Left lung (tissue), 10 donors: ENCODE measurements around the gene AGAP1. TPM values are rescaled to one million over a fixed set of nuclear protein-coding genes. Genes with fewer than 3 reads are reported as not detected.

ENCODE experiments used
- ATAC-seq: fragments of 200-7000 bp; cut with Tn5 transposase; one replicate; pipeline ENCODE4 v1.9.1; 2020; ENCODE audit warnings: moderate library complexity
- DNase-seq, 4 donors: peaks; one replicate each; pipeline ENCODE4 v3.0.0-alpha.2; 2013 to 2020
- H3K27ac ChIP-seq, 2 donors: fragments of 200-600 bp; sonication (generic) in 1 of 2; one replicate each; pipeline versions ENCODE4 v1.5.0 to v1.8.0; 2020 to 2021
- H3K27me3 ChIP-seq, 2 donors: fragments of 200-600 bp; sonication (generic) in 1 of 2; one replicate each; pipeline versions ENCODE4 v1.5.0 to v1.8.0; 2020 to 2021
- H3K36me3 ChIP-seq, 2 donors: fragments of 200-600 bp; sonication (generic) in 1 of 2; one replicate each; pipeline versions ENCODE4 v1.5.0 to v1.8.0; 2020 to 2021
- H3K4me1 ChIP-seq, 2 donors: fragments of 200-600 bp; one replicate each; pipeline ENCODE4 v1.8.0; 2021
- H3K4me3 ChIP-seq, 2 donors: fragments of 200-600 bp; sonication (generic) in 1 of 2; one replicate each; pipeline versions ENCODE4 v1.5.0 to v1.8.0; 2020 to 2021; ENCODE audit warnings: mild to moderate bottlenecking in 1 of 2
- H3K9me3 ChIP-seq, 2 donors: fragments of 200-600 bp; sonication (generic) in 1 of 2; one replicate each; pipeline versions ENCODE4 v1.5.0 to v1.8.0; 2020 to 2021
- CTCF ChIP-seq, 2 donors: fragments of 200-600 bp; sonication (generic) in 1 of 2; IDR thresholded peaks; one replicate each; pipeline versions ENCODE4 v1.5.0 to v1.8.0; 2021; ENCODE audit warnings: antibody characterized with exemption in 2 of 2
- intact Hi-C, 2 donors: fragments of 100-400 bp; cut with DNase I; formaldehyde crosslinking; loops; one replicate each; pipeline versions ENCODE4 v1.11.2 to v1.14.2; 2022
- polyA plus RNA-seq, 6 donors: library from polyadenylated mRNA; unstranded; fragments of 120-200 nt; gene quantifications; one replicate each; pipeline ENCODE4 v1.2.1, GENCODE V29; 2013; ENCODE audit not compliant: insufficient read length in 6 of 6
- total RNA-seq, 2 donors: library from RNA; stranded (reverse); fragmentation: NEBNext Ultra II Directional; extraction: Animal tissue kit (Norgen Biotek cat#: 25700); gene quantifications; one replicate each; pipeline ENCODE4 v1.2.1, GENCODE V29; 2021
- donor health status: DM: no; HTN: yes; CAD: no.
- donor health status: DM: no; HTN: no; CAD: no.

AGAP1 gene
- total and polyA plus RNA-seq, 8 donors = 13.1 to 25.4 (median 22.4) TPM

DNA sequence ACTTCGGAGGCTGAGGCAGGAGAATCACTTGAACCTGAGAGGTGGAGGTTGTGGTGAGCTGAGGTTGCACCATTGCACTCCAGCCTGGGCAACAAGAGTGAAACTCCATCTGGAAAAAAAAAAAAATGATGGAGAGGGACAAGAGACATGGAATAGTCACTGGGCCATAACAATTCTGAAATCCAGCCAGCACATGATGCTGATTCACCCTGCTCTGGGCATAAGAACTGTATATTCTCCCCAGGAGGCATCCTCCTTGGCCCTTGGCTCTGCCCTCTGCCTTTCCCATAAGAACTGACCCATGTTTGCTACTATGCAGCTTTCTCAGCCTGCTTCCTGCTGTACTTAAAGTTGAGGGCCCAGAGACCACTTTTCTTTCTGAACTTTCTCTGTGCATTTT, 376.7 kb downstream of the AGAP1 start:
- intact Hi-C loops = no loop called here
- Histone ChIP-seq H3K27me3 (no peaks in the 10 kb centered on the region), H3K4me1 (no peaks in the 10 kb centered on the region), H3K4me3 (no peak overlapping the region), H3K36me3 (no peaks in the 10 kb centered on the region), H3K27ac (no peak overlapping the region), H3K9me3 (peaks cover 0 to 18% of the 10 kb centered on the region in 2 donors)
- no peak for TF ChIP-seq CTCF (IDR thresholded peaks at IDR 0.05)
- DNase-seq (no peak), ATAC-seq (no peak)

GRCh38 chr2:235876099-235876679, 382.3 kb downstream of the AGAP1 start:
- no peak overlapping the region for H3K4me3 ChIP-seq
- H3K4me1 ChIP-seq = no peaks in the 10 kb centered on the region
- no peak for TF ChIP-seq CTCF (IDR thresholded peaks at IDR 0.05)
- DNase-seq = no peak
- no peak for ATAC-seq
- H3K36me3 ChIP-seq = no peaks in the 10 kb centered on the region
- H3K27ac ChIP-seq = no peak overlapping the region
- H3K27me3 ChIP-seq = no peaks in the 10 kb centered on the region
- no peaks in the 10 kb centered on the region for H3K9me3 ChIP-seq
- intact Hi-C loops = no loop called here

- DNase-seq = no peak
- H3K27ac ChIP-seq = no peak overlapping the region
- intact Hi-C loops = no loop called here
- no peaks in the 10 kb centered on the region for H3K9me3 ChIP-seq
- no peak overlapping the region for H3K4me3 ChIP-seq
- no peak for ATAC-seq
- no peaks in the 10 kb centered on the region for H3K36me3 ChIP-seq
- no peaks in the 10 kb centered on the region for H3K4me1 ChIP-seq
- TF ChIP-seq CTCF (IDR thresholded peaks at IDR 0.05) = no peak
- H3K27me3 ChIP-seq = no peaks in the 10 kb centered on the region
These were observed 383.5 kb downstream of the AGAP1 start for GRCh38 chr2:235877275-235877802.

DNA sequence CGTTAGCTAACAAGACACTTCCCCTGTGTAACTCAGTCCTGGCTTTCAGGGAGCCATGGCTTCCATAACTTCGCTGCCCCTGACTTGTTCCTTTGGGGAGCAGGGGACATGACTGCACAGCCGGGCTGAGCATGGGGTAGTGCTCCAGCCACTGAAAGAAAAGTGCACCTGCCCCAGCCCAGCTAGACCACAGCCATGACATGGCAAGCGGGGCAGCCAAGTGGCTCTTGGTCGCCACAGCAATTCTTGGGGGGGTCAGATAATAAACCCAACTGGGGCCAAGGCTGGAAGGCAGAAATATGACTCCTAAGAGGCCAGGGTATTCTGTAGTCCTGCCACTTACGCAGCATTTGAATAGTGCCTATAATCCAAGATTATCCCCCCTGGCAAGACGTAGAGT, 385.3 kb downstream of the AGAP1 start:
- Histone ChIP-seq H3K36me3 (no peaks in the 10 kb centered on the region), H3K27me3 (no peaks in the 10 kb centered on the region), H3K4me3 (no peak overlapping the region), H3K4me1 (no peaks in the 10 kb centered on the region), H3K9me3 (no peaks in the 10 kb centered on the region), H3K27ac (no peak overlapping the region)
- intact Hi-C loops = no loop called here
- no peak for TF ChIP-seq CTCF (IDR thresholded peaks at IDR 0.05)
- no peak for ATAC-seq
- DNase-seq = no peak

GRCh38 chr2:235883675-235884074, 389.8 kb downstream of the AGAP1 start:
- no peaks in the 10 kb centered on the region for H3K4me1 ChIP-seq
- no peak overlapping the region for H3K4me3 ChIP-seq
- no peak overlapping the region for H3K27ac ChIP-seq
- ATAC-seq (no peak), DNase-seq (no peak)
- no peak for TF ChIP-seq CTCF (IDR thresholded peaks at IDR 0.05)
- peaks cover 0 to 3% of the 10 kb centered on the region in 2 donors for H3K36me3 ChIP-seq
- intact Hi-C loops = no loop called here
- no peaks in the 10 kb centered on the region for H3K27me3 ChIP-seq
- no peaks in the 10 kb centered on the region for H3K9me3 ChIP-seq
